H1 (cell line): Measurements from ENCODE around the gene SFMBT2. TPM values are rescaled to one million over a fixed set of nuclear protein-coding genes. Genes with fewer than 3 reads are reported as not detected.

ENCODE experiments used
- CTCF ChIA-PET: fragments of 300-600 bp; sonication (Branson Sonifier 250); formaldehyde crosslinking; loops from one replicate; lab custom pipeline; 2021; ENCODE audit not compliant: partially characterized antibody; lab: Charles Lee
- POLR2A ChIA-PET: fragments of 300-600 bp; sonication (Branson Sonifier 250); formaldehyde crosslinking; loops from one replicate; lab custom pipeline; 2021; ENCODE audit warnings: inconsistent platforms; ENCODE audit not compliant: partially characterized antibody; lab: Charles Lee
- DNase-seq, 2 experiments: peaks; one replicate each; pipeline versions ENCODE4 v3.0.0 to v3.0.0-alpha.2; 2010 to 2022; ENCODE audit warnings: low spot score in 2 of 2, low read depth in 1 of 2, mixed read lengths in 1 of 2
- FAIRE-seq: peaks from 2 replicates; lab custom pipeline; 2011; peaks lifted over from hg19 to GRCh38; lab: Jason Lieb, UNC
- H2AFZ ChIP-seq: 2 replicates; pipeline ENCODE4 v1.8.1; 2012; ENCODE audit warnings: low read length, inconsistent platforms
- H2AK5ac ChIP-seq: 2 replicates; pipeline ENCODE4 v1.6.1; 2013; ENCODE audit warnings: low read depth, low read length
- H2BK120ac ChIP-seq: replicated peaks from 2 replicates; pipeline ENCODE3; 2013; ENCODE audit warnings: low read depth, low read length, inconsistent platforms
- H2BK12ac ChIP-seq: 2 replicates; pipeline ENCODE4 v1.6.1; 2013; ENCODE audit warnings: low read depth, low read length
- H2BK15ac ChIP-seq: 2 replicates; pipeline ENCODE4 v1.6.1; 2013; ENCODE audit warnings: low read length
- H2BK20ac ChIP-seq: 2 replicates; pipeline ENCODE4 v1.6.1; 2013; ENCODE audit warnings: low read length
- H2BK5ac ChIP-seq: 2 replicates; pipeline ENCODE4 v1.6.1; 2013; ENCODE audit warnings: low read depth, low read length
- H3K14ac ChIP-seq: 2 replicates; pipeline ENCODE4 v1.6.1; 2013; ENCODE audit warnings: inconsistent platforms; ENCODE audit not compliant: insufficient read length
- H3K18ac ChIP-seq: 2 replicates; pipeline ENCODE4 v1.6.1; 2013; ENCODE audit warnings: low read length; ENCODE audit errors: extremely low read depth
- H3K23ac ChIP-seq: 2 replicates; pipeline ENCODE4 v1.6.1; 2013; ENCODE audit warnings: inconsistent platforms; ENCODE audit not compliant: insufficient read length
- H3K23me2 ChIP-seq: 2 replicates; pipeline ENCODE4 v1.6.1; 2013; ENCODE audit warnings: low read depth, low read length
- H3K27ac ChIP-seq: 2 replicates; pipeline ENCODE4 v1.6.1; 2011; ENCODE audit warnings: low read depth, low read length, inconsistent platforms
- H3K27me3 ChIP-seq, 4 experiments: replicated peaks in 1 of 4; 1 replicate in 1 of 4; 2 replicates in 3 of 4; pipeline versions ENCODE4 v1.6.1 to v1.8.1; 2011 to 2013; ENCODE audit warnings: low read length in 3 of 4, mild to moderate bottlenecking in 3 of 4, inconsistent platforms in 2 of 4, mixed read lengths in 2 of 4, moderate library complexity in 1 of 4; ENCODE audit not compliant: control insufficient read depth in 3 of 4, insufficient read depth in 3 of 4; ENCODE audit errors: extremely low read depth in 1 of 4
- H3K36me3 ChIP-seq, 4 experiments: 2 replicates each; pipeline versions ENCODE4 v1.6.1 to v1.8.1; 2011 to 2013; ENCODE audit warnings: mild to moderate bottlenecking in 4 of 4, low read length in 3 of 4, moderate library complexity in 2 of 4, control low read depth in 1 of 4, inconsistent platforms in 1 of 4; ENCODE audit not compliant: insufficient read depth in 4 of 4, control insufficient read depth in 2 of 4
- H3K4ac ChIP-seq: replicated peaks from 2 replicates; pipeline ENCODE3; 2013; ENCODE audit warnings: low read length, low read depth, mixed read lengths, inconsistent platforms; ENCODE audit not compliant: insufficient read length
- H3K4me1 ChIP-seq, 4 experiments: replicated peaks in 1 of 4; 1 replicate in 1 of 4; 2 replicates in 3 of 4; pipeline versions ENCODE4 v1.6.1 to v1.8.1; 2011 to 2013; ENCODE audit warnings: low read length in 3 of 4, inconsistent platforms in 2 of 4, mixed read lengths in 1 of 4; ENCODE audit not compliant: insufficient read depth in 4 of 4, control insufficient read depth in 3 of 4
- H3K4me2 ChIP-seq, 2 experiments: 2 replicates each; pipeline versions ENCODE4 v1.6.1 to v1.8.1; 2011 to 2013; ENCODE audit warnings: low read depth in 2 of 2, low read length in 2 of 2, control low read depth in 1 of 2, inconsistent platforms in 1 of 2, mild to moderate bottlenecking in 1 of 2; ENCODE audit not compliant: insufficient read depth in 1 of 2
- H3K4me3 ChIP-seq, 4 experiments: fragments of 200-600, 300-600 bp in 1 of 4; sonication (generic), shearing (Covaris generic), sonication (Bioruptor Twin) in 1 of 4; 2 replicates each; pipeline versions ENCODE4 v1.5.1 to v1.8.1; 2011 to 2016; ENCODE audit warnings: low read length in 4 of 4, low read depth in 3 of 4, control low read depth in 2 of 4, inconsistent platforms in 2 of 4, mild to moderate bottlenecking in 2 of 4, mixed read lengths in 1 of 4, moderate library complexity in 1 of 4; ENCODE audit not compliant: insufficient read depth in 2 of 4; ENCODE audit errors: extremely low read depth in 1 of 4
- H3K56ac ChIP-seq: replicated peaks from 2 replicates; pipeline ENCODE3; 2013; ENCODE audit warnings: low read depth, mild to moderate bottlenecking, mixed read lengths, low read length, inconsistent platforms; ENCODE audit not compliant: insufficient read length
- H3K79me1 ChIP-seq: 2 replicates; pipeline ENCODE4 v1.6.1; 2013; ENCODE audit warnings: low read depth, low read length, control low read depth
- H3K79me2 ChIP-seq, 2 experiments: 2 replicates each; pipeline versions ENCODE4 v1.6.1 to v1.8.1; 2012 to 2013; ENCODE audit warnings: low read length in 2 of 2, mild to moderate bottlenecking in 2 of 2, inconsistent platforms in 1 of 2; ENCODE audit not compliant: insufficient read depth in 2 of 2, control insufficient read depth in 1 of 2
- H3K9ac ChIP-seq, 4 experiments: replicated peaks in 1 of 4; 1 replicate in 1 of 4; 2 replicates in 3 of 4; pipeline versions ENCODE4 v1.6.1 to v1.8.1; 2011 to 2013; ENCODE audit warnings: low read depth in 3 of 4, low read length in 3 of 4, control low read depth in 2 of 4, mild to moderate bottlenecking in 2 of 4, moderate library complexity in 2 of 4, inconsistent platforms in 1 of 4; ENCODE audit errors: extremely low read depth in 1 of 4
- H3K9me3 ChIP-seq, 2 experiments: 2 replicates each; pipeline versions ENCODE4 v1.6.1 to v1.8.1; 2012 to 2013; ENCODE audit warnings: mild to moderate bottlenecking in 2 of 2, moderate library complexity in 2 of 2, control low read depth in 1 of 2, inconsistent platforms in 1 of 2, low read depth in 1 of 2, low read length in 1 of 2, mixed read lengths in 1 of 2; ENCODE audit not compliant: insufficient read depth in 2 of 2
- H4K20me1 ChIP-seq, 2 experiments: replicated peaks in 1 of 2; 2 replicates each; pipeline versions ENCODE3 to v1.8.1; 2011 to 2013; ENCODE audit warnings: inconsistent platforms in 2 of 2, low read length in 2 of 2, mild to moderate bottlenecking in 1 of 2; ENCODE audit not compliant: insufficient read depth in 2 of 2, control insufficient read depth in 1 of 2
- H4K5ac ChIP-seq: 2 replicates; pipeline ENCODE4 v1.6.1; 2013; ENCODE audit warnings: low read length, low read depth, mixed read lengths, inconsistent platforms; ENCODE audit not compliant: insufficient read length
- H4K8ac ChIP-seq: 2 replicates; pipeline ENCODE4 v1.8.0; 2013; ENCODE audit warnings: mild to moderate bottlenecking, moderate library complexity, low read length, inconsistent platforms; ENCODE audit not compliant: insufficient read depth; ENCODE audit errors: extremely low read depth
- H4K91ac ChIP-seq: replicated peaks from 2 replicates; pipeline ENCODE3; 2013; ENCODE audit warnings: low read length, mixed read lengths, inconsistent platforms; ENCODE audit not compliant: insufficient read length
- ATF2 ChIP-seq: IDR thresholded peaks from 2 replicates; pipeline ENCODE4 v1.6.1; 2012; ENCODE audit warnings: low read length, inconsistent platforms
- CEBPB ChIP-seq: IDR thresholded peaks from 2 replicates; pipeline ENCODE4 v1.6.1; 2012; ENCODE audit warnings: low read depth, low read length
- CTBP2 ChIP-seq: IDR thresholded peaks from 2 replicates; pipeline ENCODE4 v1.7.0; 2011; ENCODE audit warnings: borderline replicate concordance, mild to moderate bottlenecking, moderate library complexity, mixed read lengths, low read length; ENCODE audit not compliant: insufficient read depth, insufficient read length
- HDAC2 ChIP-seq, 2 experiments: fragments of 300-600 bp in 1 of 2; sonication (generic) in 1 of 2; IDR thresholded peaks; 2 replicates each; pipeline ENCODE4 v1.6.1; 2011 to 2012; ENCODE audit warnings: low read depth in 2 of 2, low read length in 2 of 2, mild to moderate bottlenecking in 2 of 2, moderate library complexity in 2 of 2, borderline replicate concordance in 1 of 2, inconsistent platforms in 1 of 2
- POU5F1 ChIP-seq: IDR thresholded peaks from 2 replicates; pipeline ENCODE4 v1.6.1; 2011; ENCODE audit warnings: low read depth, mild to moderate bottlenecking, low read length, moderate library complexity
- RBBP5 ChIP-seq: IDR thresholded peaks from 2 replicates; pipeline ENCODE4 v1.7.1; 2012; ENCODE audit warnings: low read depth, mild to moderate bottlenecking, inconsistent platforms, low read length, moderate library complexity, borderline replicate concordance
- RXRA ChIP-seq: IDR thresholded peaks from 2 replicates; pipeline ENCODE4 v1.6.1; 2011; ENCODE audit warnings: low read depth, mild to moderate bottlenecking, low read length, moderate library complexity; ENCODE audit not compliant: insufficient read depth
- SIN3A ChIP-seq, 2 experiments: IDR thresholded peaks in 1 of 2; conservative IDR thresholded peaks in 1 of 2; 2 replicates each; pipeline ENCODE4 v1.6.1; 2011 to 2012; ENCODE audit warnings: low read length in 2 of 2, improper control_type of control experiment in 1 of 2, low read depth in 1 of 2, mild to moderate bottlenecking in 1 of 2
- SP1 ChIP-seq: IDR thresholded peaks from 2 replicates; pipeline ENCODE4 v1.6.1; 2011; ENCODE audit warnings: low read depth, low read length
- SRF ChIP-seq: IDR thresholded peaks from 2 replicates; pipeline ENCODE4 v1.6.1; 2011; ENCODE audit warnings: mild to moderate bottlenecking, low read depth, low read length, moderate library complexity
- WGBS, 2 experiments: shearing (Covaris generic) in 1 of 2; methylation state at CpG; one replicate each; pipeline versions ENCODE4 v1.1.6 to v1.1.7; 2013 to 2015; ENCODE audit warnings: low lambda C conversion rate in 2 of 2, mixed read lengths in 2 of 2, inconsistent platforms in 1 of 2, low coverage in 1 of 2, missing lambda C conversion rate in 1 of 2; ENCODE audit not compliant: insufficient replicate concordance in 2 of 2, insufficient coverage in 1 of 2, insufficient read length in 1 of 2; ENCODE audit errors: extremely low coverage in 1 of 2, missing lambda C conversion rate in 1 of 2; 5-methylcytosine and 5-hydroxymethylcytosine counted together
- polyA plus RNA-seq, 7 experiments: library from polyadenylated mRNA; depleted of rRNA in 3 of 7; stranded (reverse) in 5 of 7; unstranded in 2 of 7; fragments of >200 nt in 5 of 7; fragments of 200-250 nt in 2 of 7; gene quantifications; 1 replicate in 5 of 7; 2 replicates in 1 of 7; 4 replicates in 1 of 7; pipeline versions ENCODE4 v1.2.1 to v1.2.3, GENCODE V29; 2011 to 2013; ENCODE audit warnings: missing spikeins in 2 of 7, mixed read lengths in 2 of 7
- total RNA-seq: library from RNA; stranded (reverse); fragmentation: NEBNext Ultra II Directional; extraction: Animal tissue kit (Norgen Biotek cat#: 25700); gene quantifications from 2 replicates; pipeline ENCODE4 v1.2.1, GENCODE V29; 2021

The SFMBT2 gene
- total and polyA plus RNA-seq, 2 of the 8 experiments (the other 6 are each of a cell fraction or from before 2014, with no cell fraction given): 2.9 to 11.0 TPM

GRCh38 chr10:7248585-7249164, 162.2 kb downstream of the SFMBT2 start:
- no peak overlapping the region for H2BK5ac ChIP-seq
- H2BK20ac ChIP-seq: no peak overlapping the region
- H2BK12ac ChIP-seq: no peak overlapping the region
- H4K20me1 ChIP-seq: no peaks in the 10 kb centered on the region
- no peak overlapping the region for H3K18ac ChIP-seq
- no peaks in the 10 kb centered on the region for H3K4me1 ChIP-seq
- no peak overlapping the region; the same call in 1 of the 2 replicates for H3K27ac ChIP-seq
- H4K8ac ChIP-seq: no peak overlapping the region
- 0 out of 2 replicates have a peak, but pooled peaks cover 2% of the 10 kb centered on the region for H3K79me1 ChIP-seq
- no peak overlapping the region for H3K9ac ChIP-seq
- H3K4me3 ChIP-seq: no peak overlapping the region
- peaks cover 0 to 5% (median 0%) of the 10 kb centered on the region in 4 experiments; a peak in 3 of 8 replicates for H3K36me3 ChIP-seq
- H4K5ac ChIP-seq: no peak overlapping the region
- ChIA-PET CTCF (no interaction called here), POLR2A (no interaction called here)
- no peaks in the 10 kb centered on the region for H3K9me3 ChIP-seq
- no peaks in the 10 kb centered on the region for H3K23me2 ChIP-seq
- no peak for DNase-seq
- H3K4me2 ChIP-seq: no peak overlapping the region
- no peak overlapping the region for H3K14ac ChIP-seq
- no peak overlapping the region for H2AFZ ChIP-seq
- no peaks in the 10 kb centered on the region for H3K27me3 ChIP-seq
- no peak overlapping the region for H3K23ac ChIP-seq
- 84% methylated on average over 11 of the region's 11 CpGs; no CpG with 5 or more reads in 1 of the 2 experiments for WGBS, 2 experiments
- H4K91ac ChIP-seq: no peak overlapping the region
- FAIRE-seq: no peak
- H3K56ac ChIP-seq: no peak overlapping the region
- H2BK15ac ChIP-seq: no peak overlapping the region
- no peak overlapping the region for H2BK120ac ChIP-seq
- no peak overlapping the region for H3K4ac ChIP-seq
- H2AK5ac ChIP-seq: no peak overlapping the region
- H3K79me2 ChIP-seq: no peaks in the 10 kb centered on the region
- TF ChIP-seq CEBPB (no peak), SIN3A (conservative IDR thresholded peaks at IDR 0.05 in 1 of 2, IDR thresholded peaks at IDR 0.05 in 1 of 2; ENCODE audit: low read depth in 1 of 2, low read length in 2 of 2) (no peak), RXRA (no peak), SRF (no peak), HDAC2 (IDR thresholded peaks at IDR 0.05; ENCODE audit: borderline replicate concordance in 1 of 2, low read depth in 2 of 2, low read length in 2 of 2) (no peak), POU5F1 (no peak), RBBP5 (no peak), CTBP2 (no peak), SP1 (no peak), ATF2 (no peak)
